Midbrain (tissue), 1 donor: ENCODE data around the gene SYT15B.
"Not testable (repeated sequence)": the region's sequence is repeated elsewhere in the genome, so short reads cannot be mapped to it uniquely, and the experiment has no call there.

ENCODE experiments used
- DNase-seq: peaks from one replicate; lab custom pipeline; 2025; lab: John Stamatoyannopoulos, UW

The SYT15B gene

DNA sequence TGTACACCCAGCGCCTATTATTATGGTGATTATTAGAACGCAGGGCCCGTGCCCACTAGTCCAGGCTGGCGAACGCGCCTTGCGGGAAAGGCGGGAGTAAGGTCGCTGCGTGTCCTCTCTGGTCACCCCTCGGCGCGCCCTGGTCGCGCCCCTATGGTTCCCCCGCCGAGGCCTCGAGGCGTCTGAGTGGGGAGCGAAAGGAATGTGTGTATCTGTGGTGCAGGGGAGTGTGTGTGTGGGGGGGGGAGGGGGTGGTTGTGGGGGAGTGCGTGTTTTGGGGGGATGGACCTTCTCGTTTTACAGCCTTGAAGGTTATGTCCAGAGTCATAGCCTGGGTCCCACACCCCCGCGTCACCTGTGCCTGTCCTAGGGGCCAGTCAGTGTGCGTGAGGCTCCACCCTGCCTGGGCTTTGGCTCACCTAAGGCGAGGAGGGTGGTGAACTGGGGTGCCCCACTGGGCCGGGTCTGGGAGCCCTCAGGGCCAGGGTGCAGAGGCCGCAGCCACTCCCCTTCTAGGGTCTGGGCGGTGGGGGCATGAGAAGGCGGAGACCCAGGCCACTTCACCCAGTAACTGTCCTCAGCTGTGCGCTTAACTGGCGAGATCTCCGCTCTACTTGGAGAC is at the start of gene SYT15B:
Gene SYT15B, minus strand, starts transcription at position 39 of the 622 bp plus-strand sequence. CDS start 952 bp downstream, outside the sequence.
- DNase-seq = not testable (repeated sequence)

DNA sequence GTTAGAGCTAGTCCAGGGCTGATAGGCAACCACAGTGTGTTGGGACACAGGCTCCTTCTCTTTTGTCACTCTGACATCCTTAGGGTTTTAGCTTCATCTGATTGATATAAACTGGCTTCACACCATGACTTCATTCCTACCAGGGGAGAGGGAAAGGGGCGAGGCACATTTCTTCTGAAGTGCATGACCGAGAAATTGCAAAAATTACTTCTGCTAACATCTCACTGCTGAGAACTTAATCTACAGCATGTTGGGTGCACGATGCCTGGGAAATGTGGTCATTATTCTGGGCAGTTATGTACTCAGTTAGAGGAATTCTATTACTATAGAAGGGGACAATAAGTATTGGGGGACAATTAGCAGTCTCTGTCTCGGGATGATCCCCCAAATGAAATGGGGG is 16.2 kb upstream of the SYT15B start:
- not testable (repeated sequence) for DNase-seq

DNA sequence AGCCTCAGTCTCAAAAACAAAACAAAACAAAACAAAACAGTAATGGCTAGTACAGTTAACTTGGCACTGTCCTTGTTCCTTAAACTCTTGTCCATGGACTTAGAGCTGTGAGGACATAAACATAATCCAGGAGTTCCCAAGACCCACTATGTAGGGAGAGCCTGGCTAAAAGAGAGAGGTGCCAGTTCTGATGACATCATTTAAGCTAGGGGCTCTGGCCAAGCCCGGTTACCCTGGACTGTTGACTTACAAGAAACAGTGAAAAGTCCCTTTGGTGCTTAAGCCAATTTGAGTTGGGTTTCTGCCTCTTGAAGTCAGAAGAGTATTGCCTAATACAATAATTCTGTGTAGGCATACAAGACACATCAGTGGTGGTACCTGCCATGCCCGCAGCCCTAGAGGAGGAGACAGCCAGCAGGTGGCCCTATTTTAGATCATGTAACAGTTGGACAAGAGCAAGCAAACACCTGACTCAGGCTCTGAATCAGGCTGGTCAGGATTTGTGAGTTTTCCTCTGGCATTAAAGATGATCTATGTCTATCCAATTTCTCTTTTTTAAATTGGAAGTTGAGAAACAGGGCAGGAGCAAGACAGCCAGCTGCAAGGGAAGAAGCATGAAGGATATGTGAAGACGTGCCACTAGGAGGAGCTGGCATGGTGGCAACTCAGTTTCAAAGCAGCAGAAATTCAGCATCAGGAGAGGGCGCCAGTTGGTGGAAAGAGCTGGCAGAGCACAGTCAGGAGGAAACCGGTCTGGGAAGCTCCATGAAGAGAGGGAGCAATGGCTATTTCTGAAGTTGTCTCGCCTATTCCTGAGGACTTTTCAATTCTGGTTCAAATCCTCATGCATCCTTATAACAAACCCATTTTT is 12.2 kb upstream of the SYT15B start:
- DNase-seq = peak; percentile 69

GRCh38 chr10:47770745-47771144 is 7.4 kb upstream of the SYT15B start:
- not testable (repeated sequence) for DNase-seq

- DNase-seq = not testable (repeated sequence)
Observed at GRCh38 chr10:47768578-47769115, 5.3 kb upstream of the SYT15B start.

GRCh38 chr10:47768085-47768484 is 4.7 kb upstream of the SYT15B start:
- peak; percentile 8 for DNase-seq

DNA sequence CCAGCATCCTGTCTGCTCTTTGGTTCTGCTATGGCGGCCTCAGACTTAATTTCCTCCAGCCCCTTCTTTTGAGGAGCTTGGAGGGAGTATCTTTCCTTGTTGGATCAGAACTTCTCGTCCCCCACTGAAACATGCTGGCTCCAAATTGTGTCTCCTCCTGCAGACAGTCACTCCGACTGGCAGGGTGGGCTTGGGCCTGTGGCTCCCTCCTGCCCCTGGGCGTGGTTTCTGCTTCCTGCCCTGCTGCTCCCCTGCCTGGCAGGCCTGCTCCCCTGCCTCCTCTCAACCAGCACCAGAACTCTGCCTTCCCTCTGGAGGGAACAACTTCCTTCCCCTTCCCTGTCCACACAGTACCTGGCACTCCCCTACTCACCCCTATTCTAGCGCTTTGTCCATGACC is 3.8 kb upstream of the SYT15B start:
- not testable (repeated sequence) for DNase-seq

DNA sequence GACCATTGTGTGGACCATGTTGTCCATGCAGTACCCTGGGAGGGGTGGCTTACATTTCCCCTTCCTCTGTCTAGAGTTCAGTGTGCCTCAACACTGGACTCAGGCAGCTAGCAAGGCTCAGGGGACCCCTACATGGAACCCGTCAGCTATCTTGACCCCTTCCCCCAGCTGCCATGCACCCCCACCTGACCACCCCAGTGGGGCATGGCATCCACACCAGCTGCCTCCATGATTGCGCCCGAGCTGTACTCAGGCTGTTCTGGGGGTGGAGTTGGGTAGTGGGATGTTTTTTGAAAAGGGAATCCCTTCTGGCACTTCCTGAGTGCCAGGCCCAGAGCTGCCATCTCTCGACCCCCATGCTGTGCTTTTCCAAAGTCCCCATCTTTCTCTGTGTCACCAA is 1.8 kb upstream of the SYT15B start:
- not testable (repeated sequence) for DNase-seq

DNA sequence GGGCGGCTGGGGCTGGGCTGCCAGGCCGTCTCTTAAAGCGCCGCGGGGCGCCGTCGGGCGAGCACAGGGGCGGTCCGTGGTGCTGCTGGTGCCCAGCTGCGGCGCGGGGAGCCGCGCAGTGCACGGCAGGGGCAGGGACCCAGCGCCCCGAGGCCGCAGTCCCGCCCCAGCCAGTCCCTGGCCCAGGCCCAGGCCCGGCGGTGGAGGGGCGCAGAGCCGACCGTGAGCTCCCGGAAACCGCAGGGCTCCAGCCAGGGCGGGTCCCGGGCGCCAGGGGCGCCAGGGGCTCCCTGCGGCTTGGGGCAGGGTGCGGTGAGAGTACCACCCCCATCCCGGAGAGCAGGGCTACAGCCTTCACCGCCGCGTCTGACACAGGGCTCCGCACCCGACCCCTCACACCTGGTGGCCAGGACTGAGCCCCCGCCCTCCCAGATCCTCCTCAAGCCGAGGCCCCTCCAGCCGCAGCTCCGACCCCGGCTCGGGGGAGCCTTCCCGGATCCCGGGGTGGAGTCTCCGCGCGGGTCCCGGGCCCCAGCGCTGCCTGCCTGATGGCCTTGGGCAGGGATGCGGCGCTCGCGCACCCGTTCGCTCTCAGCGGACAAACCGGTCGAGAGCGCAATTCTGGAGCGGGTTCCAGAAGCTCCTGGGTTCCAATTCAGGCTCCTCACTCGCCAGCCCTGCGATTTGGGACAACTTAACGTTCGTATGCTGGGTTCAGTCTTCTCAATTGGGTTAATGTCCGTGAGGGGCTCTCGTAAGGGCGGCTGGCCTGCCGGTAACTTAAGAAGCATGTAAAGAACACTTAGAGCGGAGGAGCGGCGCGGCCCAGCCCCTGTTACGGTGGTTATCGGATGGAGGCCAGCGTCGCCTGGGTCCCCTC is 478 bp downstream of the SYT15B start:
- not testable (repeated sequence) for DNase-seq

DNA sequence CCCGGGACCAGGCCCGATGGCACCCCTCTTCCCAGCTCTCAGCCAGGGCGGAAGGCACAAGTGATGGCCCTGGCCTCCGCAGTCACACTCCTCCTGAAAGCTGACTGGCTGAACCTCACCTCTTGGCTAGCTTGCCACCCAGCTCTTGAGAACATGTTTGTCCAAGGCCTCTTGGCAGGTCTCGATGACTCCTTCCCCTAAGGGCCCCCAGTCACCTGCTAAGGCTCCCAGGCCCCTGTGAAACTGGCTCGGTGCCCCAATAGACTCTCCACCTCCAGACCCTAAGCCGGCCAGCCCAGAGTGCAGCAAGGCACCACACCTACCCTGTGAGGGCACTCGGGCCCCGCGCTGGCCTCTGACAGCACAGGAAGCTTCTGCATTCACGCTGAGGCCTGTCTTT is 4.5 kb downstream of the SYT15B start:
- DNase-seq = not testable (repeated sequence)

- DNase-seq = not testable (repeated sequence)
Observed at GRCh38 chr10:47756169-47756568, 7.2 kb downstream of the SYT15B start.

DNA sequence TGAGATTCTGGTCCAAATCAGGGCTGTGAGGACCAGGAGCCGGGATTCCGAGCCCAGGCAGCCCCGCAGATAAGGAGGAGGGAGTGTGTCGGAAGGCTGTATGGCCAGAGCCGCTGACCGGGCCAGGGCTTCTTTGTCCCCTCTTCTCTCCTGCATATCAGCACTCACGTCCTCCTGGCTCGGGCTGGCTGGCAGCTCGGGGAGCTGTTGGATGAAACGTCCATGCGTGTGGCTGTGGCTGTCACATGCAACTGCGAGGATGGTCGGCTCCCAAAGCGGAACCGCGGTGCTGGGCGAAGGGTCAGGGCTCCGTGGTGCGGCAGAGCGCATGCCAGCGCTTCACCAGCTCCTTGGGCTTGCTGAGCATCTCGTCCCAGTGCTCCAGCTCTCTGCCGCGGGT is 9.5 kb downstream of the SYT15B start:
- not testable (repeated sequence) for DNase-seq

DNA sequence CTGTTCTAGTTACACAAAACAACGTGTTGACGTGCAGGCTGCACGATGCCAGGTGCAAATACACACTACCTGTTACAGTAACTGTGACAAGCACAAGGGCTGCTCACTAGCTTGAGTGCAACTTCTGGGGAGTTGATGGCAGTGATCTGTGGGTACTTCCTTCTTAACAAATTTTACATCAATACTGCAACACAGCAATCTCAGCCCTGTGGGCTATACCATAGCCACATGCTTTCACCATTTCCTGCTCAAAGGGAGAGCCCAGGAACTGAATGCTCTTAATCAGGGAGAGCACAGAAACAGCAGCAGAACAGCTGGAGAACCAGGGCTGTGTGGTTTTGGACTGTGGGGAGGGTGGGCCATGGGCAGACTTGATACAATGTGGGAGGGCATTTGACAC is 10.2 kb downstream of the SYT15B start:
- DNase-seq = not testable (repeated sequence)

DNA sequence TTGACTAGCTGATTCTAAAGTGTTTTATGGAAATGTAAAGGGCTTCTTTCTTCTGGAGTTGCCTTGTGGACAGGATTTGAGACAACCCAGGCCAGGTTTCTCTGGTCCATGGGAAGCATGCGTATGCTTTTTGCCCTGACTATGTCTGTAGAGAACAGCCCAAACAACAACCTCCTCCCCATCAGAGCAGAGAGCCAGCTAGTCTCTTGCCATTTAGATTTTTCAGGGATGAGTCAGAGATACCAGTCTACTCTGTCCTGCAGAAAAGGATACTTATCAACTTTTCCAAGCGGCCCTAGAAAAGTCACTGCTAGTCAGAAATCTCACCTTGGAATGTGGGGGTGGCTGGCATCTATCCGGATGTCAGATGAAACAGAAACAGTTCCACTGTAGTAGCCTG is 11.6 kb downstream of the SYT15B start:
- not testable (repeated sequence) for DNase-seq

- DNase-seq = not testable (repeated sequence)
Observed at GRCh38 chr10:47750360-47750759, 13.0 kb downstream of the SYT15B start.

DNA sequence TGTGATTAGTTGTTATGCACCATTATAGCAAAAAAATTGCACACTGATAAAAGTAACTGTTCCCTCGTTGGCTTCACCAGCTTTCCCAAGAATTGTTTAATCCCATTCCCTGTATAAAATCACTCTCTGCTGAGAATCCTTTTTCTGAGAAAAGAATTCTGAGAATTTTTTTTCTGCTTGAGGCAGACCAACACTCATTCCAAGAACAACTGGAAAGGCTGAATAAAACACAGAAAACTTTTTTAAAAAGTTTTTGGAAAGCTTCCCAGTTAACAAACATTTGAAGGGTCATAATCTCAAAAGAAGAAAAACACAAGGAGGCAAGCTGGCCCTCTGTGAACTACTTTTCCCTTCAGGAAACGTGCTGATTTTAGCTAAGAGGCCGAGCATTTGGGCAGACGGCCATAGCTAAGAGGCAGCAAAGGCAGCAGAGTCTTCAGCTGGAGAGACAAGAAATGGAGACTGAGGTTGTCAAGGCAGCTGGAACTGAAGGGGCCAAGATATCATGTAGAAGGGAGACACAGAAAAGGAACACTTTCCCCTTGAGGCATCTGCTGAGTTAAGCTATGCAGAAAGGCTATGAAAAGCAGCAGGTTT is 16.5 kb downstream of the SYT15B start:
- not testable (repeated sequence) for DNase-seq

DNA sequence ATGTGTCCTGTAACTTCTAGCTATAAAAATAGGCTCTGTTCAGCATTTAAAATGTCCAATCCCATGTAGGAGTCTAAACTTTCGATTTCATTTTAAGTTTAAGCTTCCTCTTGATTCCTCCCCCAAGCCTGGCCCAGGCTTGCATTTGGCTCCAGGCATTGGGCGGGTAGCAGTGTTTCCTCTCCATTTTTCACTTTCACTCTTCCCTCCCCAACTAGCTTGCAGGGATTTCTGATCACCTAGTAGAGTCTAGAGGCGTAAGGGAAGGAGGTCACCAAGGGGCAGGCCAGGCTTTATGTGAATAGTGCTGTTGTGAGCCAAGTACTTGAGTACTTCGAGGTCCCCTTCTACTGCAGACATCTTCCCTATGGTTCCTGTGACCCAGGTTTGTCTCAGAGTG is 18.5 kb downstream of the SYT15B start:
- not testable (repeated sequence) for DNase-seq

- not testable (repeated sequence) for DNase-seq
Observed at GRCh38 chr10:47743611-47744550, 19.5 kb downstream of the SYT15B start.

DNA sequence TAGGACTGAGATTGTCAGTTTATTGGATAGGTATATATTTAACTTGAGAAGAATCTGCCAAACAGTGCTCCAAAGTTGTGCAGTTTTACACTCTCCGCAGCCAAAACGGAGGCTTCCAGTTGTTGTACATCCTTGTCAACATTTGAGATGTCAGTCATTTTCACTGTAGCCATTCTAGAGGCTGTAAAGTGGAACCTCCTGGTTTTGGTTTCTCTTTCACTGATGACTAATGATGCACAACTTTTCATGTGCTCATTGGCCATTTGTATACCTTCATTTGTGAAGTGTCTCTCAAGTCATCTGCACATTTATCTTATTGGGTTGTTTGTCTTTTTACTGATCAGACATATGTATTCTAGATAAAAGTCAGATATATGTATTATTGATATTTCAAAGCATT is 22.5 kb downstream of the SYT15B start:
- not testable (repeated sequence) for DNase-seq

- not testable (repeated sequence) for DNase-seq
Observed at GRCh38 chr10:47730911-47731310, 32.5 kb downstream of the SYT15B start.
